HepG2 (cell line): ENCODE data around the gene RFC2. TPM values are rescaled to one million over a fixed set of nuclear protein-coding genes. Genes with fewer than 3 reads are reported as not detected.

ENCODE experiments used
- AFF4 ChIP-seq: sonication (generic); formaldehyde crosslinking; IDR thresholded peaks from 2 replicates; pipeline ENCODE4 v1.4.0; 2020; ENCODE audit warnings: missing genetic modification reagents
- AGO1 ChIP-seq: fragments of 200-400 bp; formaldehyde crosslinking; IDR thresholded peaks from 2 replicates; pipeline ENCODE4 v1.6.1; 2017; ENCODE audit warnings: mild to moderate bottlenecking, low read depth, low read length, moderate library complexity; ENCODE audit not compliant: poor library complexity, severe bottlenecking
- BCL6 ChIP-seq: IDR thresholded peaks from 2 replicates; pipeline ENCODE4 v1.6.1; 2016; ENCODE audit warnings: missing genetic modification reagents, missing compliant biosample characterization
- CBFB ChIP-seq: sonication (generic); formaldehyde crosslinking; IDR thresholded peaks from 2 replicates; pipeline ENCODE4 v1.4.0; 2020; ENCODE audit warnings: missing genetic modification reagents
- FOXO1 ChIP-seq: sonication (generic); formaldehyde crosslinking; IDR thresholded peaks from 2 replicates; pipeline ENCODE4 v1.4.0; 2020; ENCODE audit warnings: missing genetic modification reagents
- MTF1 ChIP-seq: sonication (generic); formaldehyde crosslinking; IDR thresholded peaks from 2 replicates; pipeline ENCODE4 v1.5.0; 2020; ENCODE audit warnings: missing genetic modification reagents
- PAWR ChIP-seq: sonication (generic); formaldehyde crosslinking; IDR thresholded peaks from 2 replicates; pipeline ENCODE4 v1.4.0; 2020; ENCODE audit warnings: missing genetic modification reagents, mild to moderate bottlenecking, borderline replicate concordance
- PBX3 ChIP-seq: sonication (generic); formaldehyde crosslinking; IDR thresholded peaks from 2 replicates; pipeline ENCODE4 v1.8.1; 2023; ENCODE audit warnings: missing genetic modification reagents, inconsistent platforms, borderline replicate concordance
- SMAD9 ChIP-seq: sonication (generic); formaldehyde crosslinking; IDR thresholded peaks from 2 replicates; pipeline ENCODE4 v1.5.1; 2020; ENCODE audit warnings: mild to moderate bottlenecking, missing genetic modification reagents
- SP5 ChIP-seq: IDR thresholded peaks from 2 replicates; pipeline ENCODE4 v1.6.1; 2016; ENCODE audit warnings: low read depth, borderline replicate concordance
- TERF1 ChIP-seq: sonication (generic); formaldehyde crosslinking; IDR thresholded peaks from 2 replicates; pipeline ENCODE4 v1.8.0; 2022; ENCODE audit warnings: mild to moderate bottlenecking, missing genetic modification reagents, moderate library complexity
- TSC22D2 ChIP-seq: sonication (generic); formaldehyde crosslinking; IDR thresholded peaks from 2 replicates; pipeline ENCODE4 v1.5.1; 2020; ENCODE audit warnings: missing genetic modification reagents, mild to moderate bottlenecking, borderline replicate concordance
- ZNF484 ChIP-seq: sonication (generic); formaldehyde crosslinking; IDR thresholded peaks from 2 replicates; pipeline ENCODE4 v1.5.1; 2020; ENCODE audit warnings: mild to moderate bottlenecking, low read depth, missing genetic modification reagents, borderline replicate concordance
- ZNF503 ChIP-seq: sonication (generic); formaldehyde crosslinking; IDR thresholded peaks from 2 replicates; pipeline ENCODE4 v1.4.0; 2020; ENCODE audit warnings: missing genetic modification reagents
- ZNF770 ChIP-seq: sonication (generic); formaldehyde crosslinking; IDR thresholded peaks from 2 replicates; pipeline ENCODE4 v1.5.0; 2020; ENCODE audit warnings: mild to moderate bottlenecking, missing genetic modification reagents
- ZSCAN30 ChIP-seq: sonication (generic); formaldehyde crosslinking; IDR thresholded peaks from 2 replicates; pipeline ENCODE4 v1.5.0; 2020; ENCODE audit warnings: mild to moderate bottlenecking, missing genetic modification reagents
- polyA plus RNA-seq, 8 experiments: library from polyadenylated mRNA; depleted of rRNA in 3 of 8; stranded (reverse) in 7 of 8; unstranded in 1 of 8; fragments of >200 nt; fragmentation: Illumina TruSeq in 4 of 8; extraction: Trizol in 4 of 8; gene quantifications; 2 replicates each; pipeline versions ENCODE4 v1.2.1 to v1.2.3, GENCODE V29; 2011 to 2016; ENCODE audit warnings: low read depth in 4 of 8, missing spikeins in 1 of 8, mixed read lengths in 1 of 8; ENCODE audit not compliant: insufficient read depth in 1 of 8
- total RNA-seq, 5 experiments: library from RNA; depleted of rRNA; stranded (reverse); fragments of >200 nt; fragmentation: Illumina TruSeq; extraction: Trizol; gene quantifications; 2 replicates each; pipeline ENCODE4 v1.2.3, GENCODE V29; 2016; ENCODE audit warnings: low read depth in 1 of 5

The RFC2 gene
- total and polyA plus RNA-seq, 2 of the 13 experiments (the other 11 are each of a cell fraction or from before 2014, with no cell fraction given): 14.6 to 43.5 TPM

GRCh38 chr7:74254129-74254857 is at the start of gene RFC2 (continued):
- TF ChIP-seq BCL6 (CRISPR knock-in tag) (peak; percentile 61), CBFB (CRISPR knock-in tag) (peak; percentile 88), TERF1 (CRISPR knock-in tag) (no peak), PBX3 (CRISPR knock-in tag) (no peak), FOXO1 (CRISPR knock-in tag) (peak; percentile 15), PAWR (peak; percentile 88), AGO1 (peak; percentile 65), SP5 (CRISPR knock-in tag) (peak; percentile 53; the same call in 1 of the 2 replicates), ZNF484 (no peak), ZSCAN30 (CRISPR knock-in tag) (no peak), TSC22D2 (peak; percentile 82; the same call in 1 of the 2 replicates), SMAD9 (peak; percentile 88; the same call in 1 of the 2 replicates), ZNF770 (CRISPR knock-in tag) (peak; percentile 100), MTF1 (CRISPR knock-in tag) (no peak), AFF4 (CRISPR knock-in tag) (no peak), ZNF503 (CRISPR knock-in tag) (no peak)
